Activated CD4-positive, CD25-positive, alpha-beta regulatory T cell (primary cell): ENCODE results near the gene LAPTM4A.
"Not testable (repeated sequence)": the region's sequence is repeated elsewhere in the genome, so short reads cannot be mapped to it uniquely, and the experiment has no call there.

ENCODE experiments used
- DNase-seq, 4 experiments: peaks; one replicate each; lab custom pipeline; 2025; lab: John Stamatoyannopoulos, UW

The LAPTM4A gene

GRCh38 chr2:20051532-20052228 is at the start of gene LAPTM4A:
Gene LAPTM4A (minus strand): TSS chr2:20051628. CDS start chr2:20051520, 108 bp downstream.
- peak; percentile 91 to 95 (median 95) for DNase-seq

GRCh38 chr2:20100711-20101110 is 49.3 kb upstream of the LAPTM4A start:
- no peak for DNase-seq

GRCh38 chr2:20099780-20100179 is 48.4 kb upstream of the LAPTM4A start:
- no peak for DNase-seq

- peak; percentile 36 to 61 (median 55) for DNase-seq
Measured at GRCh38 chr2:20097889-20098714, 46.7 kb upstream of the LAPTM4A start.

GRCh38 chr2:20095469-20095868 is 44.0 kb upstream of the LAPTM4A start:
- DNase-seq = no peak

- no peak for DNase-seq
Measured at GRCh38 chr2:20094955-20095354, 43.5 kb upstream of the LAPTM4A start.

- no peak for DNase-seq
Measured at GRCh38 chr2:20094142-20094755, 42.8 kb upstream of the LAPTM4A start.

GRCh38 chr2:20093263-20094141 is 42.1 kb upstream of the LAPTM4A start:
- no peak for DNase-seq

- DNase-seq = no peak
Measured at GRCh38 chr2:20092901-20093235, 41.4 kb upstream of the LAPTM4A start.

- DNase-seq = no peak
Measured at GRCh38 chr2:20092226-20092900, 40.9 kb upstream of the LAPTM4A start.

GRCh38 chr2:20091305-20091991 is 40.0 kb upstream of the LAPTM4A start:
- DNase-seq = no peak

- DNase-seq = no peak
Measured at GRCh38 chr2:20089715-20090464, 38.5 kb upstream of the LAPTM4A start.

GRCh38 chr2:20085909-20086308 is 34.5 kb upstream of the LAPTM4A start:
- not testable (repeated sequence) for DNase-seq

- DNase-seq = not testable (repeated sequence)
Measured at GRCh38 chr2:20082812-20083211, 31.4 kb upstream of the LAPTM4A start.

GRCh38 chr2:20081841-20082240 is 30.4 kb upstream of the LAPTM4A start:
- no peak for DNase-seq

GRCh38 chr2:20080839-20081415 is 29.5 kb upstream of the LAPTM4A start:
- no peak for DNase-seq

GRCh38 chr2:20080428-20080827 is 29.0 kb upstream of the LAPTM4A start:
- no peak for DNase-seq

- DNase-seq = no peak
Measured at GRCh38 chr2:20079546-20080115, 28.2 kb upstream of the LAPTM4A start.

- DNase-seq = no peak
Measured at GRCh38 chr2:20077411-20077940, 26.0 kb upstream of the LAPTM4A start.
